HG03025 (cell line): ENCODE results near the gene TMEM59L.

Source experiments
- ATAC-seq: cut with Tn5 transposase; IDR thresholded peaks from one replicate; pipeline ENCODE4 v1.9.1; 2021; ENCODE audit warnings: mild to moderate bottlenecking, moderate library complexity; ENCODE audit not compliant: unreplicated experiment, low FRiP score

The TMEM59L gene

DNA sequence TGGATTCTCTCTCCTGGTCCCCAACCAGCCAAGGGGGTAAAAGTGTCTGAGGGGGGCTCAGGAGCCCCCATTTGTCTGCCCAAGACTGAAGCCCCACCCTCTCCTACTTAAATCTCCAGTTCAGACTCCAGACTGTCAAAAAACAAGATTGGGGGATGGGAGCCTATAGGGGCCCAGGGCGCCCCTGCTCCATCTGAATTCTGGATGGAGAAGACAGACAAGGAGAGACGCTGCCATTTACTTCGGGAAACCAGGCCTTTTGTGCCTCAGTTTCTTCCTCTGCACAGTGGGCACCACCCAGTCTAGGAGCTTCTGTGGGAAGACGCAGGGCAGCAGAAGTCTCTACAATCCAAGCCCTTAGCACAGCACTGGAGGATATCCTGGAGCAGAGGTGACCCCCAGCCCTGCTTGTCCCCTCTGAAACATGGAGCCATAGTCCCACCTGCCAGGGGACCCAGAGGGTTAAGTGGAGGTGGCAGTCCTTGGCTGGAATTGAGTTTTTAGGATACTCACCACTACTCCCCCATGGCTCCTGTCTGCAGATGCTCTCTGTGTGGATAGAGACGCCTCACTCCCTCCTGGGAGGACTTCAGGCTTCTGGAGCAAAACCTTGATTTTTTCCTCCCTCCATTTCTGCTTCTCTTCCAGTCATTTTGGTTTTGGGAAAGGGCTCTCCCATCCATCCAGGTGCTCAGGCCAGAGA lies 4.4 kb upstream of the TMEM59L start:
- no peak for ATAC-seq

DNA sequence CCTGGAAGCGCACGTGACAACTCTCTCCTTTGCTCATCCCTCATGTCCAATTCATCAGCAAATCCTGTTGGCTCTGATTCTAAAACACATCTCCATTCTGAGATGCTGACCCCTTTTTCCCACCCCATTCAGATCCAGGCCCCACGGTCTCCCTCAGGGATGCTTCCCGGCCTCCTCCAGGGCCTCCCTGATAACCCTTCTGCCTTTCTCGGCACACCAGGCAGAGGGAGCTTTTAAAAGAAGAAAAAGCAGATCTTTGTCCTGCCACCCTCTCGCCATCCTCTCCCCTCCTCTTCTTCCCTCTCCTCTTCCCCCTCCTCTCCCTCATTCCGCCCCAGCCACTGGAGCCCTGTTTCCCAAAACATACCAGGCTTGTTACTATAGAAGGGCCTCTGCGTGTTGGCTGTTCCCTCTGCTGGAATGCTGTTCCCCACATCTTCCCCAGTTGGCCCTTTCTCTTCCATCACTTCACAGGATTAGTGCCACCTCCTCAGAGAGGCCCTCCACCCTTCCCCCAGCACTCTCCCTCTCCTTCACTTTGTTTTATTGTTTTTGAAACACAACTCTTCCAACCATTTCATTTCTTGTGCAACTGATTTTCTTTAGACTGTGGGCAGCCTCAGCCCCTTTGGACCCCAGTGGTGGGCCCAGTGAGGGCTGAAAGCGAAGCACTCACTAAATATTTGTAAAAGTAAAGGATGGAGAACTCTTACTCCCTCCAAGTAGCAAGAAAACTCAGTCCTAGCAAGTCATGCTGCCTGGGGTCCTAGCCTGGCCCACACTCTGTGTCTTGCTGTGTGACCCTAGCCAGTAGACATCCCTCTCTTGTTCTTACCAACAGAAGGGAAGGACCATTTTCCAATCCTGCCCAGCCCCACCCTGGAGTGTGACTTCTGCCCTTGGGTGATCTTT lies 3.6 kb upstream of the TMEM59L start:
- ATAC-seq = no peak

DNA sequence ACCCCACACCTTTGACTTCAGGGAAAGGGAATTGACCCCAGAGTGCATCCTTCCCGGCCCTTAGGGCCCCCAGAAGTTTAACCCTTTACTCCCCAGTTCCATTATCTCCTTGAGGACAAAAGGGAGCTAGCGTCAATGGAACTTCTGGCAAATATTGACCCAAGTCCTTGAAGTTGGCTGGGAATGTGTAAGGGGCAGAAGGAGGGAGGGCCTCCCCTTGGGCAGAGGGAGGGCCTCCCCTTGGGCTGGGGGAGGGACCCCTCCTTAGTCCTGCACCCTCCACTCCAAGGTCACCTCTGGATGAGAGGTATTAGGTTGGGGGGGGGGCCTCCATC lies 3.0 kb upstream of the TMEM59L start:
- no peak for ATAC-seq

DNA sequence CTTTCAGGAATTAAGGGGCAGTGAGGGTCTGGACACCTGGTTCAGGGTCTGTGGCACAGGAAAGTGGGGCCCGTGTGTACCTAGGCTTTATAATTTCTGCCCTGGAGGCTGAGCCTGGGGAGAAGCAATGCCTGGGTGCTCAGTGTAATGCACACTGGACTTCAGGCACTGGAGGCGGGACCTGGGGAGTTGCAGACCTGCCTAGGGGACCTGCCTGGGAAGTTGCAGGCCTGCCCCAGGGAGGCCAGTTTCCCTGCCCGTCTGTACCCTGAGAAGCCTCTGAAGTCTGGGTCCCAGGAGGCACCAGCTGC lies 2.5 kb upstream of the TMEM59L start:
- no peak for ATAC-seq

DNA sequence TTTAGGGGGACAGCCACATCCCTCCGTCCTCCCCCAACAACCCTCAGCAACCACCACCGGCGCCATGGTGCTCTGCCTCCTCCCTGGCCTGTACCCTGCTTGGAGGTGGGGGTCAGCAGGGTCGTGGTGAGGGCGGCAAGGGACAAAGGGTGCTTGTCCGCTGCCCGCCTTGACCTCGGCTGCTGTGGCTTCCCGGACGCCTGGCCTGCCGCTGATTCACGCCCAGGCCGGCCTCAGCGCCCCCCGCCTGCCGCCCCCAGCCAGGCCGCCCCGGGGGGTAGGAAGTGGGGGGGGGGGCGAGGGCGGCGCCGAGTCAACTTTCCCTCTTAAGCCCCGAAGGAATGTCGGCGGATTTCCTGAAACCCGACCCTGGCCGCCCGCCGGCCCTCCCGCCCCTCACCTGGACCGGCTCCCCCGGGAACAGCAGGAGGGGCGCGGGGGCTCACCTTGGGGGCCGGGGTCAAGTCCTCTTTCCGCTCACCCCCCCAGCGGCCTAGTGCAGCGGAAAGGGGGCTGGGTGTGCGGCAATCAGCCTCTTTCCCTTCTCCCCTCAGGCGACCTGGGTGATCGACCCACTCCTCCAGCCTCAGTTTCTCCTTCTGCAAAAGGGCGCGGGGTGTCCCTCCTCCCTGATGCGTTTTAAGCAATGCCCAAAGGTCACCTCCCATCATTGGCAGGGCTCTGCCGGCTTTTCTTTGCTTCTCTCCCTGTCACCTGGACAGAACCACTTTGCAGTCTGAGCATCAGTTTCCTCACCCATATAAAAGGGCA lies 1.9 kb upstream of the TMEM59L start:
- ATAC-seq = no peak

DNA sequence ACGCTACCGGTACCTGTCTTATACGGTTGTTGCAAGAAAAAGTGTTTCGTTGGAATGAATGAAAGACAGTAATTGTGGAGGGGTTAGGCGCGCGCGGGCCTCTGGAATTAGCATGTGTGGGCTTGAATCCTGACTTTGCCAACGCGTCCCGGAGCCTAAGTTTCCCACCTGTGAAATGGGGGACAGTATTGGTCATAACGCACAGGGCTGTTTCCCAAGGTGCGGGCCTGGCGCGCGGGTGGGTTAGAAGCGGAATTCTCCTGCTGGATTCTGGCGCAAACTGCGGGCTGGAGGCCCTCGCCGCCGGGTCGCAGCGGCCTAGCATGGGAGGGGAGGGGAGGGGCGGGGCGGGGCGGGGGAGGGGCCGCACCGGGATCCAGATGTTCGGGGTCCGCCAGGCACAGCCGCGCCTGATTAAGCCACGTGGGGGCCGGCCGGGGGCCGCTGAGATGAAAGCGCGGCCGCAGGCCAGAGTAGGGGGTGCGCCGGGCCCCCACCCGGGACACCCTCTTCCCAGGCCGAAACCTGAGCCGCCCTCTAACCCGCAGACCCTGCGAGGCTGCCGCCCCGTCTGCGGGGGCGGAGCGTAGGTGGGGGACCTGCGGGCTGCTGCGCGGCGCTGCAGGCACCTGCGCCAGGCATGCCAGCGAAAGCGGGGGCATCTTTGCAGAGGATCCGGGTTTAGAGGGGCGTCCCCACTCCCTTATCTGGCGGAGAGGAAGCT lies 1.2 kb upstream of the TMEM59L start:
- ATAC-seq = no peak

DNA sequence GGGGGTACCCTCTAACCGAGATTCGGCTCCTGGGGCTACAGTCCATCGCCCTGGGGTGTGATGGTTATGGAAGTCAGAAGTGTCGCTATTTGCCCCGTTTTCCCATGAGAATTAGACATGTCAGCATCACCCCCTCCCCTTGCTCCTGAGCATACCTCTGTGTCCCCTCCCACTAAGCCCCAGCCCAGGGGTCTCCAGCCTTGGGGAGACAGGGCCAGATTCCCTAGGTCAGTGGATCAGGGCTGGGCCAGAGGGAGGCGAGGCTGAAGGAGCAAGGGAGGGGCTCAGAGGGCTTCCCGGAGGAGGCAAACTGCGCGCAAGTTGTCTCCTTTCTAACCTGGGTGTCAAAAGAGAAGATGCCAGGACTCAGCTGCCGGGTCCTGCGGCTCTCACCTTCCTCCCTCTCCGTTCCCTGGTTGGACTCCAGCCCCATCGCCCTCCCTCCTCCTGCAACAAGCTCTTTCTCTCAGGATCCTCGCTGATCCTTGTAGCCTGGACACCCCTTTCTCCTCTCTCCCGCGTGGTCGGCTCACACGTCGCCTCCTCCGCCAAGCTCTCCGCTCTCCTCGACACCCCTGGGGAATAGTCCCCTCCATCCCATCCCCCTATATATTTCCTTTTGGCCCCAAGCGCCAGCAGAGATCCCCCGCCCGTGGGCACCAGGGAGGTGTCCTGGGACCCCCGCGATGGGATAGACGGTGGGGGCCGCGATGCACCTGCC lies 459 bp upstream of the TMEM59L start:
- ATAC-seq = no peak

DNA sequence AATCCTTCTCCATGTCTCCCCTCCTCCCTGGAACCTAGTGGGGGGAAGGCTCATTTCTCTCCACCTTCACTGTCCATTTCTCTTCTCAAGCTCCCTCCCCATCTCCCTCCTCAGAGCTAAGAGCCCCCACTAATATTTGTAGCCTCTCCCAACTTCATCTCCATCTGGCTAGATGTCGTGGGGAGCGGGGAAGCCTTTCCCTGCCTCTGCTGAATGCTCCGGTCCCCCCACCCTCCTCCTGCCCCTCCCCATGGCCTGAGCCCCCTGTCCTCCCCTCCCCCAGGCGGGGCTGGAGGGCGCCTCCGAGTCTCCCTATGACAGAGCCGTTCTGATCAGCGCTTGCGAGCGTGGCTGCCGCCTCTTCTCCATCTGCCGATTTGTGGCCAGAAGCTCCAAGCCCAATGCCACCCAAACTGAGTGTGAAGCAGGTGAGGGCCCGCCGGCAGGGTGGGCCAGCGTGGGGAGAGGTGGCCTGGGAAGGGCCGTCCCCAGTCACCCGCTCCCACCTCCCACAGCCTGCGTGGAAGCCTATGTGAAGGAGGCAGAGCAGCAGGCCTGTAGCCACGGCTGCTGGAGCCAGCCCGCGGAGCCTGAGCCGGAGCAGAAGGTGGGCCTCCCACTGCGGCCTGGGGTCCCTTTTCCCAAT lies 1.0 kb downstream of the TMEM59L start:
- ATAC-seq = no peak

DNA sequence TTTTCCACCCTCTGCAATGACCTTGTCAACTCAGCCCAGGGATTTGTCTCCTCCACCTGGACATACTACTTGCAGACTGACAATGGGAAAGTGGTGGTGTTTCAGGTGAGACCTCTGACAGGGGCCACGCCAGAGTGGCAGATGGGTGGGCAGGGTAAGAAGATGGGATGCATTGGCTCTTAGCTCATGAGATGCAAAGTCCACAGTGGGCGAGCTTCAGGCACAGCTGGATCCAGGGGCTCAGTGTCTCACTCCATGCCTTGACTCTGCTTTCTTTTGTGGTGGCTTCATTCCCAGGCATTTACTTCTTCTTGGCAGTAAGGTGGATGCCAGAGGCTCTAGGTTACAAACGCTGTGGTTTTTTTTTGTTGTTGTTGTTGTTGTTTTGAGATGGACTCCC lies 3.4 kb downstream of the TMEM59L start:
- no peak for ATAC-seq

DNA sequence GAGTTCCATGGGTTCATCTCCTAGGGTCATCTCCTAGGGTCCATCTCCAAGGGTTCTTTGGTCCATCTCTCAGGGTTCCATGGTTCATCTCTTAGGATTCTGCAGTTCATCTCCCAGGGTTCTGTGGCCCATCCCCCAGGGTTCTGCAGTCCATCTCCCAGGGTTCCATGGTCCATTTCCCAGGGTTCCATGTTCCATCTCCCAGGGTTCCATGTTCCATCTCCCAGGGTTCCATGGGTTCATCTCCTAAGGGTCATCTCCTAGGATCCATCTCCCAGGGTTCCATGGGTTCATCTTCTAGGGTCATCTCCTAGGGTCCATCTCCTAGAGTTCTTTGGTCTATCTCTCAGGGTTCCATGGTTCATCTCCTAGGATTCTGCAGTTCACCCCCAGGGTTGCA lies 4.9 kb downstream of the TMEM59L start:
- no peak for ATAC-seq

DNA sequence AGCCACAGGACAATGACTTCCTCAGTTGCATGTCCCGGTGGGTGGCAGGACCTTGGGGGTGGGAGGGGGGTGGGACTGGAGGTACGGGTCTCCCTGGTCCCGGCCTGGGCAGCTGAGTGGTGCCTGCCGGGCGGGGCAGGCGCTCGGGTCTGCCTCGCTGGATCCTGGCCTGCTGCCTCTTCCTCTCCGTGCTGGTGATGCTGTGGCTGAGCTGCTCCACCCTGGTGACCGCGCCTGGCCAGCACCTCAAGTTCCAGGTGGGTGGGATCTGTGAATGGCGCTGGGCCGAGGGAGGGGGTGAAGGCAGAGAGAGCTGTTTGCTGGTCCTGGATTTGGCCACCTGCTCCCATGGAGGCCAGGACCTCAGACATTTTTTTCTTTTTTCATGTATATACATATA lies 5.6 kb downstream of the TMEM59L start:
- no peak for ATAC-seq

DNA sequence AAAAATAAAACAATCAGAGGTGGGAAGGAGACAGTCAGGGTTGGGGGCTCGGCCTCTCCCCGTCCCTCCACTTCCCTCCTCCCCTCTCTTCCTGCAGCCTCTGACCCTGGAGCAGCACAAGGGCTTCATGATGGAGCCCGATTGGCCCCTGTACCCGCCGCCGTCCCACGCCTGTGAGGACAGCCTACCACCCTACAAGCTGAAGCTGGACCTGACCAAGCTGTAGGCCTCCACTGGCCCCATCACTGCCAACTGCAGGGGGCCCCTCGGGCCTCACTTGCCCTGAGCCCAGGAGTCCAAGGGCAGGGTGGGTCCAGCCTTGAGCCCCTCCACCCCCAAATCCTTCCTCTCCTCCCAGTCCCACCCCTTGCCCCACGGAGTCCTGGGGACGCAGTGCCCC lies 7.6 kb downstream of the TMEM59L start:
- no peak for ATAC-seq

DNA sequence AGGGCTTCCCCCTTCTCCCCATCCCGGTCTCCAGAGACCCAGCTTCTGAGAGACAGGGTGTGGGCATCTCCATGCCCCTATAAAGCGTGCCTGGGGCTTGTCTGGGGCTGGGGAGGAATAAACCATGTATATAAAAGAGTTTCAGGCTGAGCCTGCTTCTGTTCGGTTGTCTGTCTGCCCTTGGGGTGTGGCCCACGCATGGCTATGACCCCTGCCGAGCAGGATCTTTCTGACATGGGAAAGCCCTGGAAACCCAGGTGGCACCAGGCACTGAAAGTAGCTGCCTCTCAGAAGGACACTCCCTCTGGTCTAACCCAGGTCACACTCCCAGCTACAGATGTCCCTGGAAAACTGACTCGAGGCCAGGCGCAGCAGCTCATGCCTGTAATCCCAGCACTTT lies 8.2 kb downstream of the TMEM59L start:
- ATAC-seq = no peak

DNA sequence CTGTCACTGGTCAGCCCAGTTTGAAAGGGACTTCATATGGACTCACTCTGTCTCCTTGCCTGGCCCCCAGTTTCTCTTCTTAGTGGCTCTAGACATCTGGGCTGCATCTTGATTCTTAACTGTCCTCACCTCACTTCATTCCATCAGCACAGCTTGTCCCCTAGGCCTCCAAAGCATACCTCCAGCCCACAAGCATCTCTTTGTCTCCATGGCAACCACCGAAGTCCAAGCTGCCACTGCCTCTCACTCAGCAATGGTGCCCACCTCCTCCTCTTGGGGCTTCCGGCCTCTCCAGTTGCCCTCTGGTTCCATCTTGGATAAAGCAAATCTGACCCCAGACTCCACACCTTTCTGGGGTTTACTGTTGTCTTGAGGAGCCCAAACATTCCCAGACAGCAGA lies 14.2 kb downstream of the TMEM59L start:
- ATAC-seq = no peak

DNA sequence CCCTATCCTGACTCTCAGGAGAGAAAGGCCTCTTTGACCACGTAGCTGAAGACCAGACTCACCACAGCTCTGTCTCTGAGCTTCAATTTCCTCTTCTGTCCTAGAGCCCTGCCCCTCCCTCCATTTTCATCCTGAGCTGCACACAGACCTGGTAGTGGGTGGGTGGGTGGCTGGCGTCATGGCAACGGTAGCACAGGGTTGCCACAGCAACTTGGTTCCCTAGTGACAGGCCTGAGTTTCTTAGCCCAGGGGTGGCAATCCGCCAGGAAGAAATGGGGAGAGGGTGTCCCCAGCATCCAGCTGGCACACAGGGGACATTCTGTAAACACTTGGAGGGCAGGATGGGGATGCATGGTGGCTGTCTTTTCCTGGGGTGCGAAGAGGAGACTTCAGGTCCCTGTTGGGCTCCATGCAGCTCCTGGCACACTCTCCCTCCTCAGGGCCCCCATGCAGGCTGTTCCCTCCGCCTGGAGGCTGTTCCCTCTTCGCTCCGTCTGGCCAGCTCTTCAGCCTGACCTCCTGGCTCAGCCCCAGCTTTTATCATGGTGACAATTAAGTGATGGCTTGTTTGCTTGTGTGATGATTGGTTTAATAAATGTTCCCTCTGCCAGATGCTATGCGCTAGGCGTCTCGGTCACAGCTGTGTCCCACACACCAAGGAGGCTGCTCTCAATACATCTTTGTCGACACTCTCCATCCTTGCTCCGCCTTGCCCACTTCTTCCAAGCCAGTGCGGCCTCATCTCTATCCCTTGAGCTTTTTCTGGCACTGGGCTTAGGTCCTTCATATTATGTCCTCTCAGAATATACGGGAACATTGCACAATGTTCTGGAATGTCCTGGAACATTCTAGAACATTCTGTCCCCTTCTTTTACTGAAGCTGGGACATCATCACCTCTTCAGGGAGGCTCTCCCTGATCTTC lies 16.8 kb downstream of the TMEM59L start:
- ATAC-seq = no peak

DNA sequence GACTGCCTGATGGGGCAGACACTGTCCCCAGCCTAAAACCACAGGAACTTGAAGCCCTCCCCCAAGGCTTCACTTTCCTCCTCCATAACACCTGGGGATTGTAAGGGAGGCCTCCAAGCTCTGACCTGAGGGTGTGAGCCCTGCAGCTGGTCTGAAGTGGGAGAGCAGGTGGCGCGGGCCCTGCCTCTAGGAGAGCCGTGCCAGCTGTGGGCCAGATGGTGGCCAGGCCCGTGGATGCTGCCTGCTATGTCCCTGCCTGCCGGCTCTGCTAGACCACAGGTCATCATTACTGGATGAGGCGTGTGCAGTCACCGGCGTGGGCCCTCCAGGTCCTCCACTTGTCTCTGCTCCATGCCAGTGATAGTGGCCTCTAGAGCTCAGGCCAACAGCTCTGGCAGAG lies 20.7 kb downstream of the TMEM59L start:
- ATAC-seq = no peak

DNA sequence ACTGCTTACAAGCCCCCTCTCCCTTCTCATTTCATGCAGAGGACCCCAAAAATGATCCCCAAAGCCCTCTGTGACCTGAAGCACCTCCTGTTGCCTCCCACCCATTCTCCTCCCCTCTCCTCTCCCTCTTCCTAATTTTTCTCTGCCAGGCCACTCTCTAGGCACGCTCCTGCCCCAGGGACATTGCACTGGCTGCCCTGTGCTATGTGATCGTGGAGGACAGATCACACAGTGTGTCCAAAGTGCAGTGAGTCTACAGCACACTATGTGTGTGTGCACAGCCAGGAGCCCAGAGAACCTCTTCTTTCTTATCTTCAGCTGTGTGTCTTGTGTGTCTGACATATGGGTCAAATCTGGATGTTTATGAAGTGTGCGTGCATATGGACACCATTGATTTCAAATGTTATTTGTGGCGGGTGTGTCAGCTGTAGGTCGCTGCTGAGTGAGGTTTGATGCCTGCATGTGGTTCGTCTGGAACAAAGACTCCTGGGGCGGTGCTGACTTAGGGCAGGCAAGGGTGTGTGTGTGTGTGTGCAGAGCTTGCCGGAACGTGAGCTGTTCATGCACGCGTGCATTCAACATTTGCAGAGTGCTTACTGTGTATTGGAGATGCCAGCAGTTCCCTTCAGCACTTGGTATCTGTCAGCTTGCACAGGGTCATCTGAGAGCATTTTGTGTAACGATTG lies 22.1 kb downstream of the TMEM59L start:
- no peak for ATAC-seq

DNA sequence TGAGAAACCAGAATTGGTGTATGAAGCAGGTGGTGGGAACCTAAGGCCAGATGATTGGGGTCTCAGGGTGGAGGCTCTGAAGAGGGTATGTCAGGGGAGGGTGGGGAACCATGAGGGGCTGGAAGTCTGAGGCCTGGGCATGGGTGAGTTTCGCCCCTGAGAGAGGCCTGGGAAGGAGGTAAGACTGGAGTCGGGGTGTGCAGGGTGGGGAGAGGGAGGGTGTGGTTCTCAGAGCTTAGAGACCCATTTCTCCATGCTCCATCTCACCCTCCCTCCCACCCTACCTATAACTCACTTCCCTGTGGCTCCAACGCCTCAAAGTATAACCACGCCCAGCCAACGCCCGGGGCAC lies 23.1 kb downstream of the TMEM59L start:
- ATAC-seq = no peak
